HG02885 (cell line): ENCODE data around the gene SYT1.
A peak's percentile ranks its signal among the peaks of the same experiment; 100 is the strongest.
"Not testable (repeated sequence)": the region's sequence is repeated elsewhere in the genome, so short reads cannot be mapped to it uniquely, and the experiment has no call there.

Experiments
- ATAC-seq: cut with Tn5 transposase; IDR thresholded peaks from one replicate; pipeline ENCODE4 v1.9.1; 2021; ENCODE audit warnings: mild to moderate bottlenecking; ENCODE audit not compliant: unreplicated experiment, poor library complexity

The SYT1 gene

GRCh38 chr12:78964521-78964920, 99.9 kb downstream of the SYT1 start:
- no peak for ATAC-seq

- ATAC-seq, result no peak
These were observed 101.5 kb downstream of the SYT1 start for GRCh38 chr12:78966062-78966461.

GRCh38 chr12:78966926-78967325, 102.4 kb downstream of the SYT1 start:
- ATAC-seq, result no peak

- no peak for ATAC-seq
These were observed 103.7 kb downstream of the SYT1 start for GRCh38 chr12:78968226-78968625.

- no peak for ATAC-seq
These were observed 105.5 kb downstream of the SYT1 start for GRCh38 chr12:78970041-78970440.

GRCh38 chr12:78977304-78977867, 112.8 kb downstream of the SYT1 start:
- ATAC-seq, result no peak

GRCh38 chr12:78994168-78994791, 129.7 kb downstream of the SYT1 start:
- no peak for ATAC-seq

GRCh38 chr12:79000501-79000900, 135.9 kb downstream of the SYT1 start:
- no peak for ATAC-seq

- no peak for ATAC-seq
These were observed 136.8 kb downstream of the SYT1 start for GRCh38 chr12:79001404-79001803.

- no peak for ATAC-seq
These were observed 141.7 kb downstream of the SYT1 start for GRCh38 chr12:79006306-79006705.

GRCh38 chr12:79008591-79008990, 144.0 kb downstream of the SYT1 start:
- no peak for ATAC-seq

GRCh38 chr12:79012636-79013035, 148.1 kb downstream of the SYT1 start:
- no peak for ATAC-seq

GRCh38 chr12:79016181-79016580, 151.6 kb downstream of the SYT1 start:
- no peak for ATAC-seq

GRCh38 chr12:79019672-79020071, 155.1 kb downstream of the SYT1 start:
- no peak for ATAC-seq

GRCh38 chr12:79020106-79020505, 155.5 kb downstream of the SYT1 start:
- ATAC-seq, result peak; percentile 20

- no peak for ATAC-seq
These were observed 156.4 kb downstream of the SYT1 start for GRCh38 chr12:79021021-79021420.

- ATAC-seq, result no peak
These were observed 158.7 kb downstream of the SYT1 start for GRCh38 chr12:79023261-79023660.

GRCh38 chr12:79023784-79024183, 159.2 kb downstream of the SYT1 start:
- ATAC-seq, result no peak

GRCh38 chr12:79033788-79034187, 169.2 kb downstream of the SYT1 start:
- no peak for ATAC-seq

GRCh38 chr12:79044748-79045147, 180.2 kb downstream of the SYT1 start:
- ATAC-seq, result not testable (repeated sequence)

- not testable (repeated sequence) for ATAC-seq
These were observed 180.7 kb downstream of the SYT1 start for GRCh38 chr12:79045149-79045703.

- ATAC-seq, result no peak
These were observed 181.4 kb downstream of the SYT1 start for GRCh38 chr12:79046021-79046420.
